Measurements from ENCODE around the gene C1orf216. TPM values are rescaled to one million over a fixed set of nuclear protein-coding genes. Genes with fewer than 3 reads are reported as not detected.
"Not testable (repeated sequence)": the region's sequence is repeated elsewhere in the genome, so short reads cannot be mapped to it uniquely, and the experiment has no call there.

The C1orf216 gene
- total RNA-seq, 4 donors from 2014 or later = 9.6 to 28.8 (median 15.5) TPM

- DNase-seq (ENCODE audit: low spot score) (no peak), ATAC-seq (ENCODE audit: low FRiP score) (peak; percentile 25)
- no peak for TF ChIP-seq CTCF (IDR thresholded peaks at IDR 0.05)
Measured at GRCh38 chr1:35717911-35718476, 690 bp downstream of the C1orf216 start.

DNA sequence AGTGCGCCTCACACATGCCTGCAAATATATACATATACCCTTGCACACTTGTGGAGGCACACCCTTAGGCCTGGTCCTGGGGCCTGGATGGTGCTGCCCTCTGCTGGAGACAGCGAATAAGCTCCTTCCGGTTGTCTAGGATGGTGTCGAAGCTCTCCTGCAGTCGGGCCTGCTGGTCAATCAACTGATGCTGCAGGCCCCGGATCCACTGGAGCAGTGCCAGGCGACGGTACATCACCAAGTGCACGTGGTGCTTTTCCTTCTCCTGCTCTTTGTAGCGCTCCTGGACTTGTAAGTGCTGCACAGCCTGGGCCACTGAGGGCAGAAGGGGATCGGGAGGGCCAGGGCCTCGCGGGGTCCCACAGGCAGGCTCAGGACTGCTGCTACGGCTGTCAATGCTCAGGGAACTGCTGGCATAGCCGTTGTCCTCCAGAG, 3.1 kb downstream of the C1orf216 start:
- TF ChIP-seq CTCF (IDR thresholded peaks at IDR 0.05) = no peak
- ATAC-seq (ENCODE audit: low FRiP score) (no peak), DNase-seq (ENCODE audit: low spot score) (no peak)

DNA sequence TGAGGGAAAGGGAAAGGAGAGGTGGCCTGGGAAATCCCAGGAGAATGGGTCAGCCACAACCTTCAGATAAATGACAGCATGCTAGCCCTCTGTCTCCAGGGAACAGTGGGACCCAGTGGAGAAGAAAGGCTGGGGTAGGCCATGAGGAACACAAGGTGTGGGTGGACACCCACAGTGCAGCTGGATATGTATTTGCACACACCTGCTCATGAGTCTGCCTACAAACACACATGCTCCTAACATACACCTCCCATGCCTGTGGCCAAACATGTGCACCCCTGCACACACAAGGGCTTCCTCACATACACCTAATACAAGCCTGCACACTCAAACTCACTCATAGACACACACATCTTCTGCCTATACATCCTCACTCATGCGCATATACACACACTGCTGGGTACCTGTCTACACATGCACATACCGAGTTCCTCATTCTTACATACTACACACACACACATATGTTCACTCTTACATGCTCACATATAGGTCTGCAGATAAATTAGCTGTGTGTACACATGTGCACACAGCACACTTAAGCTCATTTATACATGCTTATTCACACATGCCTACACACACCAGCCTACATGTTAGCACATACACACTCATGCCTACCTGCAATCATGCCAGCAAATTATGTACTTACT, 3.6 kb downstream of the C1orf216 start:
- DNase-seq (ENCODE audit: low spot score) = no peak

GRCh38 chr1:35711098-35711497, 7.6 kb downstream of the C1orf216 start:
- ATAC-seq (ENCODE audit: low FRiP score); DNase-seq (ENCODE audit: low spot score): not testable (repeated sequence)

More for the DNA sequence above, 3.6 kb downstream of the C1orf216 start:
- TF ChIP-seq CTCF (IDR thresholded peaks at IDR 0.05) = no peak
- ATAC-seq (ENCODE audit: low FRiP score) = no peak

- ATAC-seq (ENCODE audit: low FRiP score) (no peak), DNase-seq (ENCODE audit: low spot score) (no peak)
- TF ChIP-seq CTCF (IDR thresholded peaks at IDR 0.05) = no peak
Measured at GRCh38 chr1:35708952-35709351, 9.7 kb downstream of the C1orf216 start.

- ATAC-seq (ENCODE audit: low FRiP score) (peak; percentile 41), DNase-seq (ENCODE audit: low spot score) (no peak)
- TF ChIP-seq CTCF (IDR thresholded peaks at IDR 0.05) = no peak
Measured at GRCh38 chr1:35708441-35708921, 10.2 kb downstream of the C1orf216 start.

DNA sequence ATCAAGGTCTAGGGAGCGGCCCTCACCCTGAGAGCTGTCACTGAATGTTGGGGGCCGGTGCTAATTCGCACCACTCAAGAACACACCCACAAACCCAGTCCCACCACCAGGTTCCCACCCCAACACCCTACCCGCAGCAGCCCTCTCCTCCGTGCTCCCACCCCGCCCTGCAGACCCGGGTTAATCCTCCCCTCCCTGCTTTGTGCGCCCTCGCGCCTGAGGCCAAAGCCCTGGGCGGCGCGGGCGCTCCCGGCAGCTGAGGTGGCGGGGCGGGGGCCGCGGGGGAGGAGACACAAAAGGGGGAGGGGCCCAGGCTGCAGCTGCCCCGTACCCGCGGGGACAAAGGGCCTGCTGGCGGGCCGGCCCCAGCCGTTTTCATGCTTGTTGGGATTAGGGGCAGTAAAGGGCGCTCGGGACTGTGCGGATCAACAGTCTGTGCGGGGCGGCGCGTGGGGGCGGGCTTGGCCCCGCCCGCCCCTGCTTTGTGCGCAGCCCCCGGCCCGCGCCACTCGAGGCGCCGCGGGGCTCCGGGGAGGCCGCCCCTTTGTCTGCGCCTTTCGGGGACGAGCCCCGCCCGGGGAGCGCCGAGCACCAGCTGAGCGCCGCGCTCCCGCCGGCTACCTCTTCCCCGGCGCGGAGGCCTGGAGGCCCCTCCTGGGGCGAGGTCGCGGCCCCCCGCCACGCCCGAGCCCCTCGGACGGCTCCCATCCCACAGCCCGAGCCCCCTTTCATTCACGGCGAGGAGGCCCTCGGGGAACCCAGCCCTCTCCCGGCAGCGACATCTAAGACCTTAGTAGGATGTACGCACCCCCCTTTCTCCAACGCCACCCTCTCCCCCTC, 10.9 kb downstream of the C1orf216 start:
- DNase-seq (ENCODE audit: low spot score) = no peak
- ATAC-seq (ENCODE audit: low FRiP score) = peak; percentile 43
- no peak for TF ChIP-seq CTCF (IDR thresholded peaks at IDR 0.05)
